ENCODE measurements around the gene U2SURP.

GRCh38 chr3:143036557-143036956 is 35.2 kb downstream of the U2SURP start:
- TF ChIP-seq, protein P1, sequence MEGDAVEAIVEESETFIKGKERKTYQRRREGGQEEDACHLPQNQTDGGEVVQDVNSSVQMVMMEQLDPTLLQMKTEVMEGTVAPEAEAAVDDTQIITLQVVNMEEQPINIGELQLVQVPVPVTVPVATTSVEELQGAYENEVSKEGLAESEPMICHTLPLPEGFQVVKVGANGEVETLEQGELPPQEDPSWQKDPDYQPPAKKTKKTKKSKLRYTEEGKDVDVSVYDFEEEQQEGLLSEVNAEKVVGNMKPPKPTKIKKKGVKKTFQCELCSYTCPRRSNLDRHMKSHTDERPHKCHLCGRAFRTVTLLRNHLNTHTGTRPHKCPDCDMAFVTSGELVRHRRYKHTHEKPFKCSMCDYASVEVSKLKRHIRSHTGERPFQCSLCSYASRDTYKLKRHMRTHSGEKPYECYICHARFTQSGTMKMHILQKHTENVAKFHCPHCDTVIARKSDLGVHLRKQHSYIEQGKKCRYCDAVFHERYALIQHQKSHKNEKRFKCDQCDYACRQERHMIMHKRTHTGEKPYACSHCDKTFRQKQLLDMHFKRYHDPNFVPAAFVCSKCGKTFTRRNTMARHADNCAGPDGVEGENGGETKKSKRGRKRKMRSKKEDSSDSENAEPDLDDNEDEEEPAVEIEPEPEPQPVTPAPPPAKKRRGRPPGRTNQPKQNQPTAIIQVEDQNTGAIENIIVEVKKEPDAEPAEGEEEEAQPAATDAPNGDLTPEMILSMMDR (IDR thresholded peaks at IDR 0.05; ENCODE audit: insufficient read depth, low read length, poor library complexity, severe bottlenecking): no peak
- TF ChIP-seq EZH2phosphoT487 (conservative IDR thresholded peaks at IDR 0.05; ENCODE audit: low read length): no peak

Data from SU-DHL-6 (cell line).